ENCODE data around the gene CEP170.

The CEP170 gene

GRCh38 chr1:243267914-243268653 is 13.0 kb upstream of the CEP170 start:
- no peak for DNase-seq (ENCODE audit: low read depth in 2 of 2)

DNA sequence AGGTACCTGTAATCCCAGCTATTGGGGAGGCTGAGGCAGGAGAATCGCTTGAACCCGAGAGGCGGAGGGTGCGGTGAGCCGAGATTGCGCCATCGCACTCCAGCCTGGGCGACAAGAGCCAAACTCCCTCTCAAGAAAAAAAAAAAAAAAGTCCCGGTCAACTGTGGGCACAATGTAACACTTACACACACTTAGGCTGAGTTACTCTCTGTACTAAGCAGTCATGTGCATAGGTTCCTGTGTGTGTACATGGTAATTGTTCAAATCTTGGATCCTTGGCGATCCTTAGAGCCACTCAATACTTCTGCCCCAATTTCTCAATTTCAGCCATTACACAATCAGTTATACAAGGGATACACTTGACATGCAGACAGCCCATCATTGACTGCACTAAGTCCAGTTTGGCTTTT is 12.4 kb upstream of the CEP170 start:
- no peak for DNase-seq (ENCODE audit: low read depth in 2 of 2)

DNA sequence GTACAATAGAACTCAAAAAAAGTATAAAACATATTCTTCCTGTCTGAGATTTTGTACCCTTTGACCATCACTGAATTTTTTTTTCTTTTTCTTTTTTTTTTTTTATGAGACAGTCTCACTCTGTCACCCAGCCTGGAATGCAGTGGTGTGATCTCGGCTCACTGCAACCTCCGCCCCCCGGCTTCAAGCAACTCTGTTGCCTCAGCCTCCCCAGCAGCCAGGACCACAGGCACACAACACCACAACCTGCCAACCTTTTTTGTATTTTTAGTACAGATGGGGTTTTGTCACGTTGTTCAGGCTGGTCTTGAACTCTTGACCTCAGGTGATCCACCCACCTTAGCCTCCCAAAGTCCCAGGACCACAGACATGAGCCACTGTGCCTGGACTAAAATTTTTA is 11.2 kb upstream of the CEP170 start:
- no peak for DNase-seq (ENCODE audit: low read depth in 2 of 2)

DNA sequence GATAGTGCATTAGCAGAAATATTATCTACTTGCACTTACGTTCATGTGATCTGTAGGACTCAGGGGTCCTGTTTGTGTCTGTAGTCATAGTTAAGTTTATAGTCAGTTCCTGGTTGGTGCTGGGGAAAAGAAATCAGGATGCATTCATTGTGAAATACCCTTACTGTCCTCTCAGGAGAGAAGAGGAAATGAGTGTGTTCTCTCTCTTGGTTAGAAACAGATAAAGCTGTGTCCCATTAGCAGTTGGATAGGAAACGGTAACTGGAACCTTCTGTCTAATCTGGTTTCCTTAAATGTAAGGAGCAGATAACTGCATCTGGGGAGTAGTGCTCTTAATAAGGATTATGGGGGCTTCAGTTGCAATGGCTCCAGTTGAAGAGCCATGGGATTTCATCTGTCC is 9.6 kb upstream of the CEP170 start:
- DNase-seq (ENCODE audit: low read depth in 2 of 2) = no peak

- DNase-seq (ENCODE audit: low read depth in 2 of 2) = no peak
Measured at GRCh38 chr1:243261390-243261789, 6.3 kb upstream of the CEP170 start.

GRCh38 chr1:243260221-243260880 is 5.3 kb upstream of the CEP170 start:
- DNase-seq (ENCODE audit: low read depth in 2 of 2) = no peak

DNA sequence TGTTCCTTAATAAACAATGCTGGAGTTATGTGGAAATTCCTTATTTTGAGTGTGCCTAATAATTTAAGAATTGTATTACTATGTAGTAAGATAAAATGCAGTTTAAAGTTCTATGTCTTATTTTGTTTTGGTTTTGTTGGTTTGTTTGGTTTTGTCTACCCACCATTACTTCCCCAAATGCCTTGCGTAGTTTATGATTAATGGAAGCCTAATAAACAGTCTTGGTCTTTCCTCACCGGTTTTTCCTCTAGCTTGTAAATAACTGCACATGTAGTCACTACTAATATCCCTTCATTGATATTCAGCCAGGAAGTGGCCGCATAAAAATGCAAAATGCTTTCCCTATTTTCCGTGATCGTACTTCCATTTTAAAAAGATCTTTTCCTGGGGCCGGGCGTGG is 3.6 kb upstream of the CEP170 start:
- no peak for DNase-seq (ENCODE audit: low read depth in 2 of 2)

DNA sequence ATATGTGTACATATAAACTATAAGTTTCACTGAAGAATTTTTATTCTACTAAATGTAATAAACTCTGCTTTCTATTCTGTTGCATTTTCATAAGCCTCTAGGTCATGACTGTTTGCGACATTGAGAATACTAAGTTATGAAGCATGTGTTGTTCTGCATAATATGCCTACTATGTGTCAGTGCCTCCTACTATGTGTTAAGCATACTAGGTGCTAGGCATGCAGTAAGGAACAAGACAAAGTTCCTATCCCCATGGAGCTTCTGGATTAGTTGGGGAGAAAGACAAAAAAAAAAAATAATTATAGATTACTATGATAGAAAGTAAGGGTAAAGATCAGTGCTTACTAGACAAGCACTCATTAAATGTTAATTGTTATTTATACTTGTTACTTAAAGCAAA is 2.1 kb upstream of the CEP170 start:
- DNase-seq (ENCODE audit: low read depth in 2 of 2) = no peak

DNA sequence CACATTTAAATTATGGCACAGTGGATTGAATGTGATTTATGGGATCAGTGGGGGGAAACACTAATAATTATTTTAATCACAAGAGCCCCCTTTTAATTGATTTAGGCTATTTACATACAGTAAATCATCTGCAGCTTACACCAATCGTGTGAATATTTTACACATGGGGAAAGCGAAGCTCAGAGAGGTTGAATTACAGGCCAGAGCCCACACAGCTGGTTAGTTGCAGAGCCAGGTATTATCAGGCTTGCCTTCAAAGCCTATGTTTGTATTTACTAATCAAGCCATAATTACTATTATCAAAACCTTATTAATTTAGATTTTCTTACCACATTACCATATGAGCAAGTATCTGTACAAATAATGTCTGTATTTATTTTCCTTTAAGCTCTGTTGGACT is 1.5 kb upstream of the CEP170 start:
- DNase-seq (ENCODE audit: low read depth in 2 of 2) = no peak

DNA sequence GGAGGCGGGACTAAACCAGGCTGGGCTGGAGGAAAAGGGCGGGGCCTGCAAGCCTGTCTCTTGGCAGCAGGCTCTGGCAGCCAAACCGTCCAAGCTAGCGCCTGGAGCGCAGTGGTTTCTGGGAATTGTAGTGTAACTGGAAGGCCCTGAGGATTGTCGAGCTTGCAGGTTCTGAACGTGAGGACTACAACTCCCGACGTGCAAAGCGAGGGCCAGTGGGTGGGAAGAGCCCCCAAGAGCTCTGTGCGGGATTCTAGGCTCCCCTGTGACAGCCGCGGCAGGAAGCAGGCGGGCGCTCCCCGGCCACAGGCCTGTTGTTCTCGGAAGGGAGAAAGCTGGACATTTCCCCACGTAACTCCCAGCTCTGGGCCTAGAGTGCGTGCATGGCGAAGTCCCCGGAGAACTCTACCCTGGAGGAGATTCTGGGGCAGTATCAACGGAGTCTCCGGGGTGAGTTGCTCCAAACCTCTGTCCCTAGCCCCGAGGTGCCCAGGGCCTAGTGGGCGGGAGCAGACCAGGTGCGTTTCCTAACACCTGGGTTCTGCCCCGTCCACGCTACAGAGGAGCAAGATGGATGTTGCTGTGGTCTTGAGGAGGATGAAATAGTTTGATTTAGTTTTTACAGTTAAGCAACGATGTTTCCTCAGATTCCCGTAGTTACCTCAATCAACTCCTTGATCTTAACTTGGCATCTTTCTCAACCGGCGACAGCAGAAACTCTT is 871 bp upstream of the CEP170 start, which contains the start of gene SDCCAG8:
TSS of gene SDCCAG8 (plus strand) at position 251 of the 722 bp plus-strand sequence. CDS start at position 384, 133 bp downstream.
- peak; percentile 88 to 92 for DNase-seq (ENCODE audit: low read depth in 2 of 2)

- peak; percentile 15 to 39 for DNase-seq (ENCODE audit: low read depth in 2 of 2)
Measured at GRCh38 chr1:243254233-243254926, 701 bp downstream of the CEP170 start.

- no peak for DNase-seq (ENCODE audit: low read depth in 2 of 2)
Measured at GRCh38 chr1:243253926-243254232, 1.2 kb downstream of the CEP170 start.

- no peak for DNase-seq (ENCODE audit: low read depth in 2 of 2)
Measured at GRCh38 chr1:243253211-243253925, 1.7 kb downstream of the CEP170 start.

- DNase-seq (ENCODE audit: low read depth in 2 of 2) = no peak
Measured at GRCh38 chr1:243251539-243251938, 3.5 kb downstream of the CEP170 start.

GRCh38 chr1:243250102-243250501 is 5.0 kb downstream of the CEP170 start:
- no peak for DNase-seq (ENCODE audit: low read depth in 2 of 2)

GRCh38 chr1:243249214-243249613 is 5.9 kb downstream of the CEP170 start:
- DNase-seq (ENCODE audit: low read depth in 2 of 2) = no peak

DNA sequence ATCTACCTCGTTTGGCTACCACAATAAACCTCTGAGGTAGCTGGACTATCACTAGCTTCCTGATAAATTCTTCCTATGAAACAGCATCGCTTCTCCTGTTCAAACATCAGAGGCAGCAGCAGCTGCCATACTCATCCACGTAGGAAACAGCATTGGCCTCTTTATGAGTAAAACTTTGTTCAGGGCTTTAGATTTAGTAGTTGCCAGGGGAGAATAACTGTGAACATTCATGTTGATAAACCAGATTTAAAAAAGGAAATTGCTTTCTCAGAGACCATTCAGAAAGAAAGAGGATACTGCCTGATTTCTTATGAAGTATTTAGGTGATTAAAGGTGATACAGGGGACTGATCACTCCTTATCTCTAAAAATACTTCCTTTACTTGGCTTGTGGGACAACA is 7.2 kb downstream of the CEP170 start:
- no peak for DNase-seq (ENCODE audit: low read depth in 2 of 2)

GRCh38 chr1:243246916-243247315 is 8.2 kb downstream of the CEP170 start:
- no peak for DNase-seq (ENCODE audit: low read depth in 2 of 2)

GRCh38 chr1:243244432-243244841 is 10.6 kb downstream of the CEP170 start:
- no peak for DNase-seq (ENCODE audit: low read depth in 2 of 2)

- no peak for DNase-seq (ENCODE audit: low read depth in 2 of 2)
Measured at GRCh38 chr1:243236604-243237252, 18.4 kb downstream of the CEP170 start.

GRCh38 chr1:243234978-243235647 is 20.0 kb downstream of the CEP170 start:
- no peak for DNase-seq (ENCODE audit: low read depth in 2 of 2)

All from activated CD8-positive, alpha-beta memory T cell treated with anti-CD3 and anti-CD28 coated beads for 4 hours (primary cell).